ENCODE measurements around the gene ESRRB.
"Not testable (repeated sequence)": the region's sequence is repeated elsewhere in the genome, so short reads cannot be mapped to it uniquely, and the experiment has no call there.

Gene ESRRB

DNA sequence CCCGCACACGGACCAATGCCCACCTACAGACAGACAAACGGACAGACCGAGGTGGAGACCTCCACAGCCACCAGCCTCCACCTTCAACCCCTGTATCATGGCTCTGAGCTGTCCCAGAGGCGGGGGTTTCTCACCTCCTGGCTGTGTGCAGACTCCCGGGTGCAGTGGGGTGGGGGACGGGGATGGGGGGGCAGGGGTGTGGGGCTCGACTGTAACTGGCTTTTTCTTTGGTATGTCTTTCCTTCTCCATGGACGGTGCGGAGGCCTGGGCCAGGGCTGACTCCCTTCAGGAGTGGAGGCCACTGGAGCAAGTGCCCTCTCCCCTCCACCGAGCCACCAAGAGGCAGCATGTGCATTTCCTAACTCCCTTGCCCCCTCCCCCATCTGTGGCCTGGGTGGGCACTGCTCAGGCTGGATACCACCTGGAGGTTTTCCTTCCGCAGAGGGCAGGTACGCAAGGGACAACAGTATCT lies 122.6 kb downstream of the ESRRB start:
- no peak for DNase-seq

- DNase-seq = no peak
Observed at GRCh38 chr14:76498976-76499375, 123.0 kb downstream of the ESRRB start.

GRCh38 chr14:76499399-76499798 lies 123.5 kb downstream of the ESRRB start:
- no peak for DNase-seq

DNA sequence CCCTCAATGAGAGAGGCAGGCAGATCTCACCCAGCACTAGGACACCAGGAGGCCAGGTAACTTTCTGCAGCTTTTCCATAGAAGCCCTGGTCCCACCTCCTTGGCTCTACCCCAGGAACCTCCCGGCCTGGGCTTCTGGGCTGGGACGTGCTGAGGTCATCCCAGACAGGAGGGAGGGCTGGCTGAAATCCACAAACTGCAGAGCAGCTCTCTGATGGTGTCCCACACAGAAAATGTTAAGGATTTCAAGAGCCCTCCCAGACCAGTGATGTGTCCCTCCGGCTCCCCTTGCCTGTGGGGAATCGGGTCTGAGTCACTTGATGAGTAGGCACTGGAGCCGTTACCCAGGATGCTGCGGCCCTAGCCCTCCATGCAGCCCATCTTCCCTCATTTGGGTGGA lies 124.1 kb downstream of the ESRRB start:
- no peak for DNase-seq

GRCh38 chr14:76500480-76500879 lies 124.5 kb downstream of the ESRRB start:
- DNase-seq = no peak

GRCh38 chr14:76501156-76501720 lies 125.3 kb downstream of the ESRRB start:
- DNase-seq = no peak

GRCh38 chr14:76502219-76502618 lies 126.3 kb downstream of the ESRRB start:
- no peak for DNase-seq

DNA sequence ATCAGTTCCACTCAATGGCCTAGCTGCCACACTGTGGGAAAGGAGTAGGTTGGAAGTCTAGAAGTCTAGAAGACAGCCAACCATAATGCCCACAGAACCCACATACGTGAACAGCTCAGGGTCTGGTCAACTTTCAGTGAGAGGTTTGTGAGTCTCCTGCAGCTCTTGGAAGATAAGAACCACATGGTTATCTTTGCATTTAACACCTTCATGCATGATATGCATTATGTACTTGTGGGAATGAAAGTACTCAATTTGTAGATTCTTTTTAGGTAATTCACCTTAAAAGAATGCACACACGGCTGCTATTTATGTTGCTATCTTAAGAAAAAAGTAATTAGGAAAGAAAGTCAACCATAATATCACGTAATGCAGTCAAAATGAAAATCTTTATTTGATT lies 126.7 kb downstream of the ESRRB start:
- no peak for DNase-seq

DNA sequence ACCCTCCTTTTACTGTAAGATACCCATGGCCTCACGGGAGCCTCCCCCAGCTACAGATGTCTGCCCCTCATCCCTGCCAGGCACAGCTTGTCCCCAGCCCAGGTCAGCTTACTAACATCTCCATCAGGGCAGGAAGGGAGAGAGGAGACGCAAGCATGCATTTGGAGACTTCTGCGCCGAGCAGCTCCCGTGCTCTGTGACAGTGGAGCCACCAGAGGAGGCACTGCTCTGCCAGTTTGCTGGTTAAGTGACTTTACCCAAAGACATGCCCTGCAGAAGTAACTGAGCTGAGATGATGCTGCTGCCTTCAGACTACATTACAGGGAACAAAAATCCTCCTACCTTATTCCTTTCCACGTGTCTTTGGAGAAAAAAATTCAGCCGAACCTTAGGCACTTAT lies 133.4 kb downstream of the ESRRB start:
- DNase-seq = no peak

DNA sequence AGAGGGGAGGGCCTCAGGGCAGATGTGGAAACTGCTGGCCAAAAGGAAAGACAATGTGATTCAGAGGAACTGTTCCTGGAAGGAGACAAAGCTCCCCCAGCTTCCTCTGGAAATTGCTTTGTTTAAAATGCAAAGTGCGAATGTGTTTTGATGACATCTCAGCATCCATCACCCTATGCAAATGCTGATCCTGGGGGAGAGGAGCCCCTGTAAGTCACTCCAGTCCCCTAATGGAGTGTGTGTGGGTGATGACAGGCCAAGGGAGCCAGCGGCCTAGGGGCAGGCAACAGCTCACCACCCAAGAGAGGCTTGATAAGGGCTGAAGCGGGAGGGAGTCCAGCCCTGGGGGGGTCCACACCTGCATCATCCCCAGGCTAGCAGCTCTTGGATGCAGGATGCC lies 134.2 kb downstream of the ESRRB start:
- no peak for DNase-seq

- no peak for DNase-seq
Observed at GRCh38 chr14:76514213-76514998, 138.5 kb downstream of the ESRRB start.

DNA sequence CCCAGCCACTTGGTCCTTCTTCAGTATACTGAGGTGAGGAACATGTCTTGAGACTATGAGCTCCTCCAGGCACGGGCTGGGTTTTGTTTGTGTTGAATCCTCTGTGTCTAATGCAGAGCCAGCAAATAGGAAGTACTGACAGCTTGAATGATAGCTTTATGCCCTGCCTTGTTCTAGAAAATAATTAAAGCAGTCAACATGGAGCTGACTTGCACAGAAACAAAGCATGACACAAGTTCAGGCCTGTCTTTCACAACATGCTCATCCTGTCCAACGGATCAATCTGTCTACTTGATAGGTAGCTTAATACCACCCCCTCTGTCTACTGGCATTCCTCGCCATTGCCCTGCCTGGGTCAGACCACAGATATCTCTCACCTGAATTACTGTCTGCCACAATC lies 140.9 kb downstream of the ESRRB start:
- DNase-seq = no peak

- DNase-seq = no peak
Observed at GRCh38 chr14:76518366-76518765, 142.4 kb downstream of the ESRRB start.

DNA sequence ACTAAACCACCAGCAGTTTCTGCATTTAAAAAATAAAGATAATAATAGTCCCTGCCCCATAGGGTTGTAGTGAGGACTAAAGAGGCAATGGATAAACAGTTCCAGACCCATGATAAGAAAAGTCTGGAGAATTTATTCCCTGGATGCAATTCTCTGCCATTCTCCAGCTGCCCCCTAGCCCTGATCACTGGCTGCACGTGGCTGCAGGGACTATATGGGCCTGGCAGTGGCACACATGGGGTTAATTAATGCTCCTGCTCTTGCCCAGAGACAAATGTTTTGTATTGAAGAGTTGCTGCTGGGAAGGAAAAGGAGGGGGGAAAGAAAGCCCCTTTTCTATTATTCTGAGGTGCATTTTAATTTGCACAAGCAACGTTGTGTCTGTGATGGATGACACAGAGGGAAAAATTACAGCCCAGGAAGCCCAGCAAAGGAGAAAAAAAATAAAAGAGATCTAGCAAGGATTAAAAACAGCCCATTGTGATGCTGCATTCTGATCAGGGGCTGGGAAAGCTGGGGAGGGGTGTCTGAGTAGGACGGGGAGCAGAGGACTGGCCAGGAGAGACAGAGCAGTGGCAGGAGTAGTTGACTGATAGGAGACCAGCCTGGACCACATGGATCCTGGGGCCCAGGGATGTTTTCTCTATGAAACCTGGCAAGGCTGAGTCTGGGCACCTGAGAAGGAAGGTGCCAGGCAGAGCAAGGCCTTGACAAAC lies 149.3 kb downstream of the ESRRB start:
- no peak for DNase-seq

DNA sequence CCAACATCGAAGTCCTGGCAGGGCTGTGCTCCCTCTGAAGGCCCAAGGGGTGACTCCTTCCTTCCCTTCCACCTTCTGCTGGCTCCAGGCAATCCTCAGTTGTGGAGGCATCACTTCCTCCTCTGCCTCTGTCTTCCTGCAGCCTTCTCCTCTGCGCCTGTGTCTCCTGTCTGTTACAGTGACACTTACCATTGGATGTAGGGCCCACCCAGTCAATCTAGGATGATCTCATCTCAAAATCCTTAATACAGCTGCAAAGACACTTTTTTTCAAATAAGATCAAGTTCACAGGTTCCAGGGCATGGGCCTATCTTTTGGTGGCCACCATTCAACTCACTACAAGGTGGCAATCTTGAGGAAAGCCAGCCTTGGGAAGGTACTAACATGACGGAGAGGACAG lies 155.1 kb downstream of the ESRRB start:
- no peak for DNase-seq

DNA sequence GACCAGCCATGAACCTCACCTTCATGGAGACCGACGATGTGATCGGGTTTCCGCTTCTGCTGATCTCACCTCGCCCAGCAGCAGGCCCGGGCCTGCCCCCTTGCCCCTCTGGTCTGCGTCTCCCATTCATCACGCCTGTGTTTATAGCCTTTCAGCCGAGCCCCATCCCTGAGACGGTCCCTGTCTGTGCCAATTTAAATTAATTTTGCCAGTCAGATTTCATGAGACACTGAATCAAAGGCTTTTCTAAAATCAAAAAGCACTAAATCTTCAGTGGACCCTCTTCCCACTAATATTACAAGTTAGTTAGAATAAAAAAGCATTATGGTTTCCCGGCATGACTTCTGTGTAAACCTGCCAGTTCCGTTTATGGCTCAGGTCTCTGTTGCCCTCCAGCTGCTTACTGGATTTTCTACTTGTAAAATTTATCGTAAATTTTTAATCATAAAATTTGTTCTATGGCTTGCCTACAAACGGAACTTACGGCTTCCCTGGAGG lies 155.9 kb downstream of the ESRRB start:
- no peak for DNase-seq

- not testable (repeated sequence) for DNase-seq
Observed at GRCh38 chr14:76536636-76537035, 160.7 kb downstream of the ESRRB start.

DNA sequence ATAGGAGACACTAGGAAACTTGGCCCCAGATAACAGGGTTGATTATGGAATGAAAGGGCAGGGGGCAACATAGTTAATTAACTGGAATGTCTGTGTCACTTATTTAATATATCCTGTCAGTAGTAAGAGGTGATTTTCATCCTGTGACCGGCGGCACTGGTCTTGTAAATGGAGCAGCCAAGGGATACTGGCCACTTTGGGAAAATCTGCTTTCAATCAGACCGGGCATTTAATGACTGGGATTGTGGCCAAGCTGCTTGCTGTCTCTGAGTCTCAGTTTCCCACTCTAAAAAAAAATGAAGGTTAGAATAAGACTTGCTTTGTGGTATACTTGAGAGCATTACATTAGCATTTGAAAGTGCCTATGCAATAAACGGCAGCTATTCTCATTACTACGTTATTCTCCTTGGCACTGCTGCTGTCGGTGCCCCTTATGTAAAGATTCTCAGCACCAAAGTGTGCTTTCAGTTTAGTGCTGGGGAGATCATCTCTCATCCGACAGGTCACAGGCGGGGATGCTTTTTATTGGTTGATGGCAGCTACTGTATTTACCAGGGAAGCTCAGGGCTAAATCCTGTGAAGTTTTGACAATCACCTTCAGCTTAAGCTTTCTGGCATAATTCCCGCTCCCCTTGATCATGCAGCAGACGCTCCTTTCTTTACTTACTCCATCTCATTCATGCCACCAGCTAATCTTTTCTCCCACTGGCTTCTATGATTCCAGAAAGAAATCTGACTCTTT lies 162.1 kb downstream of the ESRRB start:
- DNase-seq = no peak

- no peak for DNase-seq
Observed at GRCh38 chr14:76538648-76539008, 162.7 kb downstream of the ESRRB start.

DNA sequence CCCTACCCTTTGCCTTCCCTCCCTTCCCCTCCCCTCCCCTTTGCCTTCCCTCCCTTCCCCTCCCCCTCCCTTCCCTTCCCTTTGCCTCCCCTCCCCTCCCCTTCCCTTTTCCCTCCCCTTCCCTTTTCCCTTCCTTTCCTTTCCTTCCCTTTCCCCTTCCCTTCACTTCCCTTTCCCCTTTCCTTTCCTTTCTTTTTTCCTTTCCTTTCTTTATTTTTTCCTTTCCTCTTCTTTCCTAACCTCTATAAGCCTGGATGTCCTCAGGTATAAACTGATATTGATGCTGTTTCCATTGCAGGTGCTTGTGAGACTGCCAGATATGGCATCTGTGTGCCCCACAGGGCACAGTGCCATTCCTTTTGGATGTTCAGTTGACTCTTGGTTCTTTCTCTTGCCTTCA lies 163.2 kb downstream of the ESRRB start:
- DNase-seq = no peak

DNA sequence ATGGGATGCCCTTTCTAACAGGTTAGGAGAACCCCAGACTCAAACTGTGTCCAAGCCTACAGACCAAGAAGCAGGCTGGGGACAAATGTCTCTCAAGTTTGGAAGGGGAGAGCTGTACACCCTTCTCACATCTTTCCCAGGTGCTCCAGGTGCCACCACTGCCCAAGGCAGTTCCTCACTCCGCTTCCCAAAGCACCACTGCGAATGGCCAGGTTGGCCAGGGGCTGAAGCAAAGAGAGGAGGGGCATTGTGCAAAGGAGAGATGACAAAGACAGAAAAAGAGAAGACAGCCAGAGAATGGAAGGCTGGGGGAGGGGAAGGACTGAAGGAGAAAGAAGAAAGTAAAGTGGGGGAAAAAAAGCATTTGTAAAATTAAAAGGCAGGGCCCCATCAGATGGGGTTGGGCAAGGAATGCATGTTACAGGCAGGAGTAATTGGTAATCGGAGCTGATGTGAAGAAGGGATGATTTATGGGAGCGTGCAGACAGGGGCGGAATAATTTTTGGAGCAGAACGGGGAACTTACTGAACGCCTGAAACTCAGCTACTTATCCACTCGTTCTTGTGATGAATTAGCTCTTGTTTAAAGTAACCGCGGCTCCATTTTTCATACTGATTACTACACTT lies 165.8 kb downstream of the ESRRB start:
- no peak for DNase-seq

DNA sequence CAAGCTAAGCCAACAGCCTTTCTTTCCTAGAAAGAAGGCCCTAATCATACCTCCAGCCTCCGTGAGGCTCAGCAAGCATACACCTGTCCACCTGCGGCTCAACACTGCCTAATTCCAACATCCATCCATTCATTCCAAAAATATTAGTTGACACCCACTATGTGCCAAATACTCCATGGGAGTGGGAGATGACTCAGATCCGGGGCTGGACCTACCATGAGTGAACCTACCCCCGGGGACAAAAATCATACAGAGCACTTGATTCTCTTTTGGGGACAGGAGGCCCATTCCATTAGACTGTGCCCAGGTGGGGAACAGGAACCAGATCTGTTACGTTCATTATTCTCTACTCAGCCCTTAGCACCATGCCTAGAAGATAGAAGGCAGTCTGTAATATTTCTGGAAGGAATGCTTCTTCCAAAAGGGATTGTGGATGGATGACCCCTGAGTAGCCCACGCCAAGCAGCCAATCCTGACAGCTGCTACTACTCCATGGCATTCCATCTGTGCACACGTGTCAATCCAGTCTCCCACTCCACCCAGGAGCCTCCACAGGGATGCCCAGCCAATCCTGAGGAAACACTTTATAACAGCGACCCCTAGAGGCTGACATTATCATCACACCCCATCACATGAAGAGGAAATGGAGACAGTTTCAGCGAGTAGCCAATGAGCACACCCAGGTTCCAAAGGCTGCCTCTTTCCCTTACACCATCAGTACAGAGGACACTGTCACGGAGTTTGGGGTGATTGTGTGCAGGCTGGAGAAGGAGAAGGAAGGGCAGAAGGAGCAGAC lies 170.7 kb downstream of the ESRRB start:
- DNase-seq = no peak

All from CD4-positive, alpha-beta T cell treated with Interleukin-17A for 4 hours (primary cell).